GM21381 (cell line): ENCODE data around the gene OST4.
"Not testable (repeated sequence)": the region's sequence is repeated elsewhere in the genome, so short reads cannot be mapped to it uniquely, and the experiment has no call there.

Experiments
- ATAC-seq: cut with Tn5 transposase; IDR thresholded peaks from one replicate; pipeline ENCODE4 v1.9.1; 2021; ENCODE audit warnings: mild to moderate bottlenecking, moderate library complexity; ENCODE audit not compliant: unreplicated experiment

Gene OST4

GRCh38 chr2:27080140-27080469 lies 8.7 kb upstream of the OST4 start:
- no peak for ATAC-seq

- ATAC-seq: no peak
These were observed 8.0 kb upstream of the OST4 start for GRCh38 chr2:27079233-27080139.

GRCh38 chr2:27078267-27079194 lies 7.1 kb upstream of the OST4 start, which contains the start of gene EMILIN1:
Gene EMILIN1, plus strand, starts transcription at chr2:27078615. Its CDS starts 451 bp downstream, at chr2:27079066.
- no peak for ATAC-seq

- ATAC-seq: no peak
These were observed 5.8 kb upstream of the OST4 start for GRCh38 chr2:27077231-27077630.

- no peak for ATAC-seq
These were observed 4.9 kb upstream of the OST4 start for GRCh38 chr2:27076323-27076722.

GRCh38 chr2:27075566-27075871 lies 4.1 kb upstream of the OST4 start:
- ATAC-seq: not testable (repeated sequence)

- ATAC-seq: no peak
These were observed 3.5 kb upstream of the OST4 start for GRCh38 chr2:27074738-27075565.

- no peak for ATAC-seq
These were observed 2.3 kb upstream of the OST4 start for GRCh38 chr2:27073782-27074181.

- ATAC-seq: no peak
These were observed 1.5 kb upstream of the OST4 start for GRCh38 chr2:27072920-27073319.

GRCh38 chr2:27071990-27072830 lies 756 bp upstream of the OST4 start:
- peak; percentile 2 for ATAC-seq

- ATAC-seq: no peak
These were observed 689 bp downstream of the OST4 start for GRCh38 chr2:27070653-27071276.

- ATAC-seq: no peak
These were observed 1.4 kb downstream of the OST4 start for GRCh38 chr2:27069961-27070618.

- no peak for ATAC-seq
These were observed 2.0 kb downstream of the OST4 start for GRCh38 chr2:27069436-27069835.

GRCh38 chr2:27067385-27067784 lies 4.1 kb downstream of the OST4 start:
- no peak for ATAC-seq

- ATAC-seq: no peak
These were observed 6.3 kb downstream of the OST4 start for GRCh38 chr2:27065128-27065527.

- ATAC-seq: no peak
These were observed 11.1 kb downstream of the OST4 start for GRCh38 chr2:27060323-27060722.

GRCh38 chr2:27059141-27059820 lies 12.2 kb downstream of the OST4 start:
- ATAC-seq: no peak

GRCh38 chr2:27058210-27058609 lies 13.2 kb downstream of the OST4 start:
- ATAC-seq: no peak

- ATAC-seq: no peak
These were observed 14.3 kb downstream of the OST4 start for GRCh38 chr2:27057184-27057583.
